HEK293 (cell line): Measurements from ENCODE around the gene SPART.
A peak's percentile ranks its signal among the peaks of the same experiment; 100 is the strongest.

Experiments used
- IKZF3 ChIP-seq: fragments of 450-650 bp; IDR thresholded peaks from 2 replicates; pipeline ENCODE4 v1.5.0; 2018; ENCODE audit warnings: missing biosample characterization, mild to moderate bottlenecking, missing genetic modification characterization, moderate library complexity
- KLF17 ChIP-seq: fragments of 450-650 bp; formaldehyde crosslinking; IDR thresholded peaks from 2 replicates; pipeline ENCODE4 v1.5.1; 2016; ENCODE audit warnings: missing biosample characterization, missing genetic modification characterization
- PRDM1 ChIP-seq: fragments of 450-650 bp; formaldehyde crosslinking; IDR thresholded peaks from 2 replicates; pipeline ENCODE4; 2016; ENCODE audit warnings: missing biosample characterization, missing genetic modification characterization
- YY1 ChIP-seq: fragments of 450-650 bp; formaldehyde crosslinking; IDR thresholded peaks from 2 replicates; pipeline ENCODE4 v1.5.1; 2018; ENCODE audit warnings: missing biosample characterization, missing genetic modification characterization
- YY2 ChIP-seq: fragments of 450-650 bp; formaldehyde crosslinking; IDR thresholded peaks from 2 replicates; pipeline ENCODE4 v1.5.1; 2016; ENCODE audit warnings: missing biosample characterization, missing genetic modification characterization
- ZBTB26 ChIP-seq: fragments of 450-650 bp; formaldehyde crosslinking; optimal IDR thresholded peaks from 2 replicates; pipeline ENCODE3; 2016; ENCODE audit warnings: missing biosample characterization, mild to moderate bottlenecking, missing genetic modification characterization
- ZBTB7A ChIP-seq: fragments of 450-650 bp; formaldehyde crosslinking; IDR thresholded peaks from 2 replicates; pipeline ENCODE4 v1.5.1; 2016; ENCODE audit warnings: low read depth, missing biosample characterization, missing genetic modification characterization
- ZFP3 ChIP-seq: fragments of 450-650 bp; formaldehyde crosslinking; IDR thresholded peaks from 2 replicates; pipeline ENCODE4 v1.5.1; 2016; ENCODE audit warnings: low read depth, missing biosample characterization, missing genetic modification characterization
- ZFP41 ChIP-seq: fragments of 450-650 bp; formaldehyde crosslinking; IDR thresholded peaks from 2 replicates; pipeline ENCODE4 v1.5.1; 2016; ENCODE audit warnings: missing biosample characterization, missing genetic modification characterization, borderline replicate concordance
- ZIC2 ChIP-seq: fragments of 450-650 bp; formaldehyde crosslinking; IDR thresholded peaks from 2 replicates; pipeline ENCODE4 v1.5.1; 2016; ENCODE audit warnings: missing biosample characterization, missing genetic modification characterization
- ZNF133 ChIP-seq: fragments of 450-650 bp; formaldehyde crosslinking; IDR thresholded peaks from 2 replicates; pipeline ENCODE4 v1.5.1; 2016; ENCODE audit warnings: missing biosample characterization, missing genetic modification characterization
- ZNF16 ChIP-seq: fragments of 450-650 bp; formaldehyde crosslinking; IDR thresholded peaks from 2 replicates; pipeline ENCODE4 v1.5.1; 2016; ENCODE audit warnings: low read depth, missing biosample characterization, missing genetic modification characterization
- ZNF169 ChIP-seq: fragments of 450-650 bp; formaldehyde crosslinking; IDR thresholded peaks from 2 replicates; pipeline ENCODE4 v1.5.1; 2016; ENCODE audit warnings: missing biosample characterization, missing genetic modification characterization
- ZNF174 ChIP-seq: fragments of 450-650 bp; formaldehyde crosslinking; IDR thresholded peaks from 2 replicates; pipeline ENCODE4 v1.5.0; 2017; ENCODE audit warnings: missing biosample characterization, mild to moderate bottlenecking, missing genetic modification characterization
- ZNF2 ChIP-seq: fragments of 450-650 bp; formaldehyde crosslinking; IDR thresholded peaks from 2 replicates; pipeline ENCODE4 v1.5.1; 2016; ENCODE audit warnings: missing biosample characterization, missing genetic modification characterization
- ZNF202 ChIP-seq: fragments of 450-650 bp; formaldehyde crosslinking; IDR thresholded peaks from 2 replicates; pipeline ENCODE4 v1.5.1; 2016; ENCODE audit warnings: missing biosample characterization, missing genetic modification characterization, borderline replicate concordance
- ZNF24 ChIP-seq: fragments of 450-650 bp; formaldehyde crosslinking; IDR thresholded peaks from 2 replicates; pipeline ENCODE4 v1.5.1; 2016; ENCODE audit warnings: missing biosample characterization, missing genetic modification characterization
- ZNF366 ChIP-seq: fragments of 450-650 bp; formaldehyde crosslinking; conservative IDR thresholded peaks from 2 replicates; pipeline ENCODE4 v1.5.1; 2016; ENCODE audit warnings: missing biosample characterization, missing genetic modification characterization
- ZNF398 ChIP-seq: fragments of 450-650 bp; formaldehyde crosslinking; IDR thresholded peaks from 2 replicates; pipeline ENCODE4 v1.5.1; 2017; ENCODE audit warnings: missing biosample characterization, missing genetic modification characterization
- ZNF416 ChIP-seq: fragments of 450-650 bp; formaldehyde crosslinking; IDR thresholded peaks from 2 replicates; pipeline ENCODE4 v1.5.1; 2016; ENCODE audit warnings: missing biosample characterization, missing genetic modification characterization
- ZNF549 ChIP-seq: fragments of 450-650 bp; IDR thresholded peaks from 2 replicates; pipeline ENCODE4 v1.5.1; 2018; ENCODE audit warnings: missing biosample characterization, missing genetic modification characterization, mild to moderate bottlenecking, inconsistent platforms, moderate library complexity
- ZNF560 ChIP-seq: fragments of 450-650 bp; formaldehyde crosslinking; IDR thresholded peaks from 2 replicates; pipeline ENCODE4 v1.5.1; 2017; ENCODE audit warnings: missing biosample characterization, missing genetic modification characterization, borderline replicate concordance
- ZNF623 ChIP-seq: fragments of 450-650 bp; formaldehyde crosslinking; IDR thresholded peaks from 2 replicates; pipeline ENCODE4 v1.5.1; 2016; ENCODE audit warnings: missing biosample characterization, missing genetic modification characterization
- ZNF658 ChIP-seq: fragments of 450-650 bp; formaldehyde crosslinking; IDR thresholded peaks from 2 replicates; pipeline ENCODE4; 2016; ENCODE audit warnings: missing biosample characterization, missing genetic modification characterization
- ZNF664 ChIP-seq: fragments of 450-650 bp; formaldehyde crosslinking; IDR thresholded peaks from 2 replicates; pipeline ENCODE4 v1.5.1; 2016; ENCODE audit warnings: missing biosample characterization, missing genetic modification characterization
- ZSCAN4 ChIP-seq: fragments of 450-650 bp; formaldehyde crosslinking; IDR thresholded peaks from 2 replicates; pipeline ENCODE4 v1.5.1; 2017; ENCODE audit warnings: missing biosample characterization, missing genetic modification characterization
- TF ChIP-seq, protein P1 (sequence below): fragments of 450-650 bp; formaldehyde crosslinking; IDR thresholded peaks from 2 replicates; pipeline ENCODE4 v1.5.1; 2016; ENCODE audit warnings: missing biosample characterization, missing genetic modification characterization, low read depth
- TF ChIP-seq, protein P2 (sequence below): fragments of 450-650 bp; formaldehyde crosslinking; IDR thresholded peaks from 2 replicates; pipeline ENCODE4; 2016; ENCODE audit warnings: missing biosample characterization, missing genetic modification characterization
- TF ChIP-seq, protein P3 (sequence below): fragments of 450-650 bp; formaldehyde crosslinking; IDR thresholded peaks from 2 replicates; pipeline ENCODE4 v1.5.1; 2016; ENCODE audit warnings: missing biosample characterization, missing genetic modification characterization

Gene SPART

DNA sequence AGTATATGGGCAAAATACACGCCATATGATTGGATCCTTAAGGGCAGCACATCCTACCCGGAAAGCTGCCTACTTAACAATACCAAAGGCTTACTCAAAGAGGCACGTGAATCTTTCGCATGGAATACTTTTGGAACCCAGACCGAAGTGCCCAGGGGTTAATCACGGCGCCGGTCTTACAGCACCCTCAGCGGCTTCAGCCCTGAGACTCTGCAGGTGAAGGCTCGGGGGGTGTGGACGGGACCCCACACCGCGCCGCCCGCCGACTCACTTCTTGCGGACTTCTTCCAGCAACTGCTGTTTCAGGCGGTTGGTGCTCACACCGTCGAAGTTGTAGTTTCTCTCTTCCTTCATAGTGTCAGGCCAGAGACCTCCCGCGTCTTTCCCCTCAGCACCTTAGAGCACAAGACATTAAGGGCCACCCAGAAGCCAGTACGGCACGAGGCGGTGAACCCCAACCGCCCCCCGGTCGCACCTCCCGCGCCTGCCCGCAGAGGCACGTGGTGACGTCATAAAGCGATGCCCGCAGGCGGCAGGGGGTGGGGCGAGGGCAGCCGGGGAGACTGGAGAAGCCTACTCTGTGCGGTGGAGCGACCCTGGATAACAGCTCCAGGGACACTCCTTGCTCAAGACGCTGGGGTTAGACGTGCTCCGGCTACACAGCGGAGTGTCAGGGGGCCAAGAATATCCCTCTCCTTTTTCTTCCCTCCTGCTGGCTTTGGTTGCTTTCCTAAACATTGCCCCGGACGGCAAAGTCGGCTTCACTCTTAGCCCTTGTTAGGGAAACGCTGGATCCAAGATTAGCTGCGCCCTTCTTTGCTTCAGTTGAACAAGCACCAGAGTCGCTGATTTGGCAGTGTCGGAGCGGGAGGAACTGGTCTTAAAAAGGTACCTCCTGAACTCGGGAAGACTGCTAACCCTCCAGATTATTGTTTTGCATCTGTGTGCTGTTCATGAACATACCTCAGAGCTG is 48.5 kb downstream of the SPART start, which contains the start of gene CCDC169 (continued):
- TF ChIP-seq ZNF398, result peak; percentile 44; the same call in 1 of the 2 replicates
- TF ChIP-seq YY1, result no peak
- TF ChIP-seq ZNF24, result peak; percentile 73; the same call in 1 of the 2 replicates
- TF ChIP-seq IKZF3, result peak; percentile 85
- TF ChIP-seq PRDM1 (tag by site-specific recombination), result peak; percentile 61
- no peak for TF ChIP-seq ZNF623 (tag by site-specific recombination)
- no peak for TF ChIP-seq ZNF416 (tag by site-specific recombination)
- TF ChIP-seq, protein P1, sequence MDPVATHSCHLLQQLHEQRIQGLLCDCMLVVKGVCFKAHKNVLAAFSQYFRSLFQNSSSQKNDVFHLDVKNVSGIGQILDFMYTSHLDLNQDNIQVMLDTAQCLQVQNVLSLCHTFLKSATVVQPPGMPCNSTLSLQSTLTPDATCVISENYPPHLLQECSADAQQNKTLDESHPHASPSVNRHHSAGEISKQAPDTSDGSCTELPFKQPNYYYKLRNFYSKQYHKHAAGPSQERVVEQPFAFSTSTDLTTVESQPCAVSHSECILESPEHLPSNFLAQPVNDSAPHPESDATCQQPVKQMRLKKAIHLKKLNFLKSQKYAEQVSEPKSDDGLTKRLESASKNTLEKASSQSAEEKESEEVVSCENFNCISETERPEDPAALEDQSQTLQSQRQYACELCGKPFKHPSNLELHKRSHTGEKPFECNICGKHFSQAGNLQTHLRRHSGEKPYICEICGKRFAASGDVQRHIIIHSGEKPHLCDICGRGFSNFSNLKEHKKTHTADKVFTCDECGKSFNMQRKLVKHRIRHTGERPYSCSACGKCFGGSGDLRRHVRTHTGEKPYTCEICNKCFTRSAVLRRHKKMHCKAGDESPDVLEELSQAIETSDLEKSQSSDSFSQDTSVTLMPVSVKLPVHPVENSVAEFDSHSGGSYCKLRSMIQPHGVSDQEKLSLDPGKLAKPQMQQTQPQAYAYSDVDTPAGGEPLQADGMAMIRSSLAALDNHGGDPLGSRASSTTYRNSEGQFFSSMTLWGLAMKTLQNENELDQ (tag by site-specific recombination), result no peak
- no peak for TF ChIP-seq ZNF560 (tag by site-specific recombination)
- TF ChIP-seq ZFP41 (tag by site-specific recombination), result no peak
- peak; percentile 43; the same call in 1 of the 2 replicates for TF ChIP-seq ZNF2
- peak; percentile 58; the same call in 1 of the 2 replicates for TF ChIP-seq ZBTB7A
- TF ChIP-seq ZBTB26 (tag by site-specific recombination), result peak; percentile 52
- TF ChIP-seq ZNF174 (tag by site-specific recombination), result no peak
- no peak for TF ChIP-seq ZFP3 (tag by site-specific recombination)
- TF ChIP-seq, protein P2, sequence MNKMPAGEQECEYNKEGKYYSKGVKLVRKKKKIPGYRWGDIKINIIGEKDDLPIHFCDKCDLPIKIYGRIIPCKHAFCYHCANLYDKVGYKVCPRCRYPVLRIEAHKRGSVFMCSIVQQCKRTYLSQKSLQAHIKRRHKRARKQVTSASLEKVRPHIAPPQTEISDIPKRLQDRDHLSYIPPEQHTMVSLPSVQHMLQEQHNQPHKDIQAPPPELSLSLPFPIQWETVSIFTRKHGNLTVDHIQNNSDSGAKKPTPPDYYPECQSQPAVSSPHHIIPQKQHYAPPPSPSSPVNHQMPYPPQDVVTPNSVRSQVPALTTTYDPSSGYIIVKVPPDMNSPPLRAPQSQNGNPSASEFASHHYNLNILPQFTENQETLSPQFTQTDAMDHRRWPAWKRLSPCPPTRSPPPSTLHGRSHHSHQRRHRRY (tag by site-specific recombination), result no peak
- TF ChIP-seq, protein P3, sequence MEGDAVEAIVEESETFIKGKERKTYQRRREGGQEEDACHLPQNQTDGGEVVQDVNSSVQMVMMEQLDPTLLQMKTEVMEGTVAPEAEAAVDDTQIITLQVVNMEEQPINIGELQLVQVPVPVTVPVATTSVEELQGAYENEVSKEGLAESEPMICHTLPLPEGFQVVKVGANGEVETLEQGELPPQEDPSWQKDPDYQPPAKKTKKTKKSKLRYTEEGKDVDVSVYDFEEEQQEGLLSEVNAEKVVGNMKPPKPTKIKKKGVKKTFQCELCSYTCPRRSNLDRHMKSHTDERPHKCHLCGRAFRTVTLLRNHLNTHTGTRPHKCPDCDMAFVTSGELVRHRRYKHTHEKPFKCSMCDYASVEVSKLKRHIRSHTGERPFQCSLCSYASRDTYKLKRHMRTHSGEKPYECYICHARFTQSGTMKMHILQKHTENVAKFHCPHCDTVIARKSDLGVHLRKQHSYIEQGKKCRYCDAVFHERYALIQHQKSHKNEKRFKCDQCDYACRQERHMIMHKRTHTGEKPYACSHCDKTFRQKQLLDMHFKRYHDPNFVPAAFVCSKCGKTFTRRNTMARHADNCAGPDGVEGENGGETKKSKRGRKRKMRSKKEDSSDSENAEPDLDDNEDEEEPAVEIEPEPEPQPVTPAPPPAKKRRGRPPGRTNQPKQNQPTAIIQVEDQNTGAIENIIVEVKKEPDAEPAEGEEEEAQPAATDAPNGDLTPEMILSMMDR (tag by site-specific recombination), result no peak
- TF ChIP-seq ZSCAN4 (tag by site-specific recombination), result no peak
- no peak for TF ChIP-seq YY2 (tag by site-specific recombination)
- TF ChIP-seq ZNF549 (tag by site-specific recombination), result no peak
- TF ChIP-seq ZNF366 (tag by site-specific recombination), result peak; percentile 62
- TF ChIP-seq ZNF133 (tag by site-specific recombination), result no peak
- no peak for TF ChIP-seq ZNF658 (tag by site-specific recombination)
- no peak for TF ChIP-seq ZNF169 (tag by site-specific recombination)
- TF ChIP-seq ZNF16 (tag by site-specific recombination), result no peak
- no peak for TF ChIP-seq ZNF202 (tag by site-specific recombination)
- TF ChIP-seq ZIC2 (tag by site-specific recombination), result peak; percentile 90
- TF ChIP-seq KLF17, result peak; percentile 89; the same call in 1 of the 2 replicates
- no peak for TF ChIP-seq ZNF664 (tag by site-specific recombination)
